HAP-1 (cell line): ENCODE measurements around the gene WDPCP.
"Not testable (repeated sequence)": the region's sequence is repeated elsewhere in the genome, so short reads cannot be mapped to it uniquely, and the experiment has no call there.

ENCODE experiments used
- DNase-seq, 2 experiments: peaks; one replicate each; pipeline ENCODE4 v3.0.0-alpha.2; 2016 to 2020; ENCODE audit warnings: low spot score in 2 of 2
- H3K27me3 ChIP-seq: fragments of 250-450 bp; sonication (Bioruptor Pico); 2 replicates; pipeline ENCODE4 v1.5.1; 2020; ENCODE audit warnings: low read depth, mild to moderate bottlenecking, moderate library complexity
- H3K36me3 ChIP-seq: fragments of 250-450 bp; sonication (Bioruptor Pico); replicated peaks from 2 replicates; pipeline ENCODE4 v1.5.1; 2020; ENCODE audit warnings: mild to moderate bottlenecking
- H3K4me1 ChIP-seq: fragments of 250-450 bp; sonication (Bioruptor Pico); 2 replicates; pipeline ENCODE4 v1.5.1; 2020; ENCODE audit warnings: mild to moderate bottlenecking
- H3K4me3 ChIP-seq: fragments of 250-450 bp; sonication (Bioruptor Pico); 2 replicates; pipeline ENCODE4 v1.5.1; 2020; ENCODE audit warnings: mild to moderate bottlenecking, moderate library complexity
- H3K9me3 ChIP-seq: fragments of 250-450 bp; sonication (Bioruptor Pico); 2 replicates; pipeline ENCODE4 v1.5.1; 2020; ENCODE audit warnings: mild to moderate bottlenecking, moderate library complexity
- in situ Hi-C: fragments of 300-500 bp; cut with MboI; formaldehyde crosslinking; loops from 3 replicates; pipeline ENCODE4 v1.14.3; 2020; ENCODE audit warnings: low sequenced_read_pairs, inconsistent platforms, mixed read lengths

The WDPCP gene

DNA sequence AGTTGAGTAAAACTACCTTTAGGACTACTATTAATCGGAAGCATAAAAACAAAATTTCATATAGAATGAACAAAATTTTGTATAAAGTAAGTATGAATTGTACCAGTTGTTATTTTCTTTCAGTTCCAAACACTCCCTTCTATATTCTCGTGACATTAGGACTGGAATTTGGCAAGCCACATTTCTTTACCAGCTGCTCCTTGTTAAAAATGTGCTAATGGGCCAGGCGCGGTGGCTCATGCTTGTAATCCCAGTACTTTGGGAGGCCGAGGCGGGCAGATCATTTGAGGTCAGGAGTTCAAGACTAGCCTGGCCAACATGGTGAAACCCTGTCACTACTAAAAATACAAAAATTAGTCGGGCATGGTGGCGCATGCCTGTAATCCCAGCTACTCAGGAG, 20.6 kb upstream of the WDPCP start:
- Histone ChIP-seq H3K4me1 (peaks cover 10% of the 10 kb centered on the region), H3K36me3 (peaks cover 31% of the 10 kb centered on the region)
- DNase-seq, H3K9me3 ChIP-seq, H3K27me3 ChIP-seq, in situ Hi-C loops, H3K4me3 ChIP-seq: not testable (repeated sequence)

DNA sequence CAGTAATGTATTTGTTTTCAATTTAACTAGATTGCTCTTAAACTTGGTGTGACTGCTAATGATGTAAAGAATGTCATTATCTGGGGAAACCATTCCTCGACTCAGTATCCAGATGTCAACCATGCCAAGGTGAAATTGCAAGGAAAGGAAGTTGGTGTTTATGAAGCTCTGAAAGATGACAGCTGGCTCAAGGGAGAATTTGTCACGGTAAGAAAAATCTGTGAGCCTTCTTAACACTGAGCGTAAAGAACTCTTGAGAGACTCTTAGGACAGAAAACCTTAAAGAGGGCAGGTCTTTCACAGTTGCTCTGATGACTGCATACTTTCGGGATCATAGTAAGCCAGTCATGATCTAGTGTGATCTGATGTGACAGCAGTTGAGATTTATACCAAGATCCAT, 16.4 kb upstream of the WDPCP start:
- no peaks in the 10 kb centered on the region for H3K4me1 ChIP-seq
- no peaks in the 10 kb centered on the region for H3K9me3 ChIP-seq
- no peaks in the 10 kb centered on the region for H3K27me3 ChIP-seq
- no peak overlapping the region for H3K4me3 ChIP-seq
- no peak for DNase-seq
- peaks cover 61% of the 10 kb centered on the region for H3K36me3 ChIP-seq
- in situ Hi-C loops: no loop called here

DNA sequence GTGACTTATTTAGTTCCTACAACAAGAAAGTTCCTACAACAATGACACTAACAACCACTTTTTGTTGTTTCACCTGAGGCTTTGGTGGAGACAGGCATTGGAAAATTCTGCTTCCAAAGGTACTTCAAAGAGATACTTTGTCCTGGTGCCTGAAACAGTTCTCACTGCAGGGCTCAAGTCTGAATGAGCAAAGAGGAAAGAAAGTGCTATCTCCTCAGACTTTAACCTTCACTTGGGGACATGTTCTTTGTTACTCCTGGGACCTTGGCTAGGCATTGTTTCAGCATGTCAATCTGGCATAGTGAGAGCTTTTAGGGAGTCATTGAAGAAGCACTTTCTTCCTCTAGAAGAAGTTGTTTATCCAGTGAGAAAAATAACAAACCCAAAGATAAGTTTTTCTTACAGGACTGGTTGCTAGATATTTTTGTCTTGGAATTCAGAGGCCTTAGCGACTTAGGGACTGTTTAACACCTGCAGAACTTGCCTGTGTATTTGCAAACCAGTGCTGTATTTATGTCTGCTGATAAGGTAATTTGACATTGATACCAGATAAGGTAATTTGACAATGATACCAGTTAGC, 12.7 kb upstream of the WDPCP start:
- Histone ChIP-seq H3K36me3 (peaks cover 61% of the 10 kb centered on the region), H3K4me1 (no peaks in the 10 kb centered on the region)

DNA sequence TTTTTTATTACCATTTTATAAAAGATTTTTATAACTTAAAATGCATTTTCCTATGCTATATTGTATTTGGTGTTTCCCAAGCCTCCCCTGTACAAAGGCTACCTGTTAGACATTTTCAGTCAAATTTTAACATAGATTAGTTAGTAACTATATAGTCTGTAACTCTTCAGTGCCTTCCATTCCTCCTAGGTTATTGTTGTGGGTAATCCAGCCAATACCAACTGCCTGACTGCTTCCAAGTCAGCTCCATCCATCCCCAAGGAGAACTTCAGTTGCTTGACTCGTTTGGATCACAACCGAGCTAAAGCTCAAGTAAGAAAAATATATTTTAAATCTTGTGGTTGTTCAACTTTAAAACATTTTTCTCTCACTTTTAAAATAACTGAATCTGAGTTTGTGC, 10.7 kb upstream of the WDPCP start:
- DNase-seq: no peak
- H3K4me3 ChIP-seq: no peak overlapping the region
- in situ Hi-C loops: no loop called here
- H3K27me3 ChIP-seq: no peaks in the 10 kb centered on the region
- peaks cover 6% of the 10 kb centered on the region for H3K4me1 ChIP-seq
- peaks cover 54% of the 10 kb centered on the region for H3K36me3 ChIP-seq
- H3K9me3 ChIP-seq: no peaks in the 10 kb centered on the region

More for the DNA sequence above, 12.7 kb upstream of the WDPCP start:
- no peaks in the 10 kb centered on the region for H3K9me3 ChIP-seq
- no peak for DNase-seq
- in situ Hi-C loops: no loop called here
- no peak overlapping the region for H3K4me3 ChIP-seq
- no peaks in the 10 kb centered on the region for H3K27me3 ChIP-seq

DNA sequence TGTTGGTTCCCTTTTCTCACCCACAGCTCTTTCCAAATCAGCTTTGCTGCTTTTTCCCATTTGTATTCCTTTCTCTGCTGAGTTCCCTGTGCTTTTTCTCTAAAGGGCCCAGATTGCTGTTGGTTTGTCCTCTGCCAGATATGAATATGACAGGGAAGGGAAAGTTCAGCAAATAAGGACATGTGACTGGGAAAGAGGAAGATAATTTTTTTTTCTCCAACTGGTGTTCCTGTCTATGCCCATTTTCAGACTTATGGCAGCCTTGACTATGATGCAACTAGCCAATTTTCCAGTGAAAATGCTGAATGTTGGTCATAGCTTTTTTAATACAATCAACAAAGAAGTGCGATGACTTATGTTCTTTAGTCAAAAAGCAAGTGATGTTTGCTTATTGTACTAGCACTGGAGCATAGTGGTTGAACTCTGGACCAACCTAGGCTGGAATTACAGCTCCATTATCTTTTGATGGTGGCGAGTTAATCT, 8.2 kb upstream of the WDPCP start:
- Histone ChIP-seq H3K36me3 (peaks cover 41% of the 10 kb centered on the region), H3K4me3 (no peak overlapping the region), H3K4me1 (peaks cover 20% of the 10 kb centered on the region), H3K27me3 (no peaks in the 10 kb centered on the region), H3K9me3 (no peaks in the 10 kb centered on the region)
- in situ Hi-C loops: no loop called here
- DNase-seq: no peak

DNA sequence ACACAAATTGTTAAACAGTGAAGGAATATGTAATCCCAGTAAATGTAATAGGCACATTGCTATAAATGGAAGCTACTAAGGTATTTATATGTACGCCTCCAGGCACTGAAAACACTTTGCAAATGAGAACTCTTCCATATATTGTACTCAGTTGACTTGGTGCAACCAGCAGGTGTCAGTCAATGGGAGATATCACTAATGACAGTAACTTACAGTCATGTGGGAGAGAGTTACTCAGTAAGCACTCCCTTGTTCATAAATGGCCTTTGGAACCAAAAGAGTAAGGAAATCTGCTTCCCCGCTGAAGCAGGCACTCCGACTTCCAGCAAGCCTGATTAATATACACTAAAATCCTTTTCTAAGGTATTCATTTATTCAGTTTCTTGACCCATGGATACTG, 6.4 kb upstream of the WDPCP start:
- H3K4me1 ChIP-seq: peaks cover 38% of the 10 kb centered on the region
- peaks cover 23% of the 10 kb centered on the region for H3K36me3 ChIP-seq
- in situ Hi-C loops: no loop called here

DNA sequence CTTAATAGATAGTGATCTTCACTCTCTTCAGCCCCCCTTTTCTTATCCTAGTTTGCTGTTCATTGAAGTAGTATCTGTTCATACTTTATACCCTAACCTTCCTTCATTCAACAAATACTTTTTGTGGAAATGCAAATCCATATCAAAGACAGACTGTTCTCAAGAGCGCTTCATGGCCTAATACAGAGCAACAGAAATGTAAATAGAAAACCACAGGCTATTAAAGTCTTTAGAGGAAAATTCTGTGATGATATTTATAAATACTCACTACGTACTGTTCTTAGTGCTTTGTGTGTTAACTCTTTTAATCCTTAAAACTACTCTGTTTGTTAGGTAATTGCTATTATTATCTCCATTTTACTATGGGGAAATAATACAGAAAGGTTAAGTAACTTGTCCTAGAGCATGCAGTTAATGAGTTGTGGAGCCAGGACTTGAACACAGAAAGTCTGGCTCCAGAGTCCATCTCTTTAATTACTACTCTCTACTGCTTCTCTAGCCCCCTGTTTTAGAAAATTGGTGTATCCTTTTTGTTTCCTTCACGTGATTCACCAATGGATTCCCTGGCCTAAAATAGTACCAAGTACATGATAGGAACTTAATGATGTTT, 3.4 kb upstream of the WDPCP start:
- no peaks in the 10 kb centered on the region for H3K9me3 ChIP-seq
- peaks cover 39% of the 10 kb centered on the region for H3K4me1 ChIP-seq
- peak in 1 of 2 experiments; percentile 80 for DNase-seq
- H3K36me3 ChIP-seq: peaks cover 17% of the 10 kb centered on the region
- in situ Hi-C loops: no loop called here
- no peaks in the 10 kb centered on the region for H3K27me3 ChIP-seq
- no peak overlapping the region for H3K4me3 ChIP-seq

More for the DNA sequence above, 6.4 kb upstream of the WDPCP start:
- Histone ChIP-seq H3K27me3 (no peaks in the 10 kb centered on the region), H3K4me3 (no peak overlapping the region), H3K9me3 (no peaks in the 10 kb centered on the region)
- DNase-seq: peak in 1 of 2 experiments; percentile 28

DNA sequence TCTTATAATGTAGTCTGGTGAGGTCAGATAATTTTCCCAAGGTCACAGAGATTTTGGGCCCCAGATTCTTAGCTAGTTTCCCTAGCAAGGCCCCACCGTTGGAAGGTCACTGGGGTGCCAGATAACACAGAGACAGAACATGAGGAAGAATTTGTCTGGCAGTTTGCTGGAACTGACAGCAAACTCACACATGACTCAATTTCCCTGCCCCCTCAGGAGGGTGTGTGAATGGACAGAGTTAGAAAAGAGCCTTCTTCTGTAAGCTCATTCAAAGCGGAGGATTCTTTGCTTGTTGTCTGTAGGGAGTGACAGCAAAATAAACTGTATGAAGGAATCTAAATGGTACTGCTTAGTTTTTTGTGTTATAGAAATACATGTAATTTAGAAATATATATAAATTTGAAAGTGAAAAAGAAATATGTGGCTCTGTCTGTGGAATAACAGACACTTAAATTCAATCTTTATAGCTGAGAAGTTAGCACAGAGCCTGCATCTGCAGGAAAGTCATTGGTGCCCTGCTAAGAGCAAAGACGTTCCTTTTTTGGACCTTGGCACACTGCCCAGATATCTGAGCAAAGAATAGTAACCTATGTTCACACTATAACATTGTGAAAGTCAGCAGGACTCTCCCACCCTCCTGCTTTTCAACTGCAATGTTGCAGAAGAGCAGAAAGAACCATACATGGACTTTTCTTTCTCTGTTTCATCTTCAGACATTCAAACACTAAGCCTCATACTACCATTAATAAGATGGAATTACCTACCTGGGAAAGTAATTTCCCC, 2.5 kb upstream of the WDPCP start:
- no peaks in the 10 kb centered on the region for H3K9me3 ChIP-seq
- in situ Hi-C loops: no loop called here
- DNase-seq: peak; percentile 34 to 76
- H3K36me3 ChIP-seq: peaks cover 12% of the 10 kb centered on the region
- no peaks in the 10 kb centered on the region for H3K27me3 ChIP-seq
- no peak overlapping the region for H3K4me3 ChIP-seq
- H3K4me1 ChIP-seq: peaks cover 39% of the 10 kb centered on the region

DNA sequence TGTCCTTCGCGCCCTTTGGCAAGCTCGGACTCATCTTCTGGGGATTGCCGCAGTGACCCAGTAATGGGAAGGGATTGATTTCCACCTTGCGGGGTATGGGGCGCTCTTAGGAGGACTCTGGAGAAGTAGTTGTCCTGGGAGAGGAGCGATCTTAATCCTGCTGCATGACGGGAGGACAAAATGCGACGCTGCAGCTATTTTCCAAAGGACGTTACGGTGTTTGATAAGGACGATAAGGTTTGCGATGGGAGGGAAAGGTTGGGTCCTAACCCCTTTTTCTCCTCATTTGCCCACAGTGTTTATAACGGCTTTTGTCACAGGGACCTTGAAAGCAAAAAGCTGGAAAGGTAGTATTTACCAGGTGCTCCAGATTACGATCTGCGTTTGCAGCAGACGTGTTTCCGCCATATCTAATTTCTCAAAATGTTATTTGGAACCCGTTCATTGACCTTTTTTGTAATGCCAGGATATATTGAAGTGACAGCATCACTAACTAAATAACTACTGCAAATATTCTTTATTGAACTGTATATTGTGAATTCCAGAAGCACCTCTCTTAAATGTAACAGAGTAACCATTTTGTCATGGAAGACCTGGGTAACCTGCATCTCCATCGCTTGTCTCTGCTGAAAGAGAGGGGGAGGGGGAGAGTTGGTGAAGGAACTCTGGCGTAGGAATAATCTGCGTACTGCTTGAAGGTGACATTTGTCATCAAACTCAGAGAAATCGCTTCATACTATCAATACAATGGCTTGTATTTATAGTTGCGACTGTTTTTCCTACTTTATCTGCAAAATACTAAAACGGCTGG, 1.1 kb upstream of the WDPCP start:
- H3K4me3 ChIP-seq: peak overlapping the region; percentile 86
- in situ Hi-C loops: no loop called here
- H3K4me1 ChIP-seq: peaks cover 36% of the 10 kb centered on the region
- no peaks in the 10 kb centered on the region for H3K27me3 ChIP-seq
- no peaks in the 10 kb centered on the region; the same call in 1 of the 2 replicates for H3K36me3 ChIP-seq
- DNase-seq: peak; percentile 45 to 50
- no peaks in the 10 kb centered on the region for H3K9me3 ChIP-seq

DNA sequence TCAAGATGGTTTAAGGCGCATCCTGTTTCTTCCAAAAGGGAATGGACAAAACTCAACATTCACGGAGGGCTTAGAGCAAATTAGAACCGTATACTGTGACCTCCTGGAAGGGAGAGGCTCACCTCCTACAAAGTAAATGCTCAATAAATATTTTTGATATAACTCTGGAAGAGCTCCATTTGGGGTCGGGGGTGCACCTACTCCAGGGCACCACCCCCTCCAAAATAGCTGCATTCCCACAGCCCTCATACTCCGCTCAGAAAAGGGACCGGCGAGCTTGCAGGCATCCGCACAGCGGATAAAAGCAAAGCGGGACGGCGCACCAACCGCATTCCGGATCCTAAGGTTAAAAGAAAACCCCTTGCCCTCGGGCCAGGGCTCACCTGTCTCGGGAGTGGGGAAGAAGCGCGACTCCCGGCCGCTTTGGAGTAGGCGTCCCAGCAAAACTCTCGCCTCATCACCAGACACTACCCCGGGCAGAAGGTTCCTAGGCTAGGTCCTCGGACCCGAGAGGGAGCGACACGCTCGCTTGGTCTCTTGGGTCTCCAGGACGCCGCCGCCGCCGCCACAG, 378 bp downstream of the WDPCP start:
- Histone ChIP-seq H3K36me3 (no peaks in the 10 kb centered on the region), H3K4me3 (peak overlapping the region; percentile 86), H3K9me3 (no peaks in the 10 kb centered on the region), H3K27me3 (no peaks in the 10 kb centered on the region), H3K4me1 (peaks cover 26% of the 10 kb centered on the region)
- in situ Hi-C loops: no loop called here
- DNase-seq: no peak

DNA sequence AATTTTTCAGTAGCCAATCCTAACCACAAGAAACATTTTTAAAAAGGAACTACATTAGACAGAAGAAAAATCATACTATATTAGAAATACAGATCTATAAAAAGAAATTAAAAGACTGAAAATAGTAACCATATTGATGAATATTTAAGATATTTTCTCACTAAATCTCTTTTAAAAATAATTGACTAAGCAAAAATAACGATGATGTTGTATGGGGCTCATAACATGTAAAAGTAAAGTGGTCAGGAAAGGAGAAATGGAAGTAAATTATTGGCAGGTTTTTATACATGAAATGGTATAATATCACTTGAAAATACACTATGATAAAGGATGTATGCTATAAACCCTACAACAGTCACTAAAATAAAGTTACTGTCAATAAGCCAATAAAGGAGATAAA, 5.4 kb downstream of the WDPCP start:
- in situ Hi-C loops: no loop called here
- no peak overlapping the region for H3K4me3 ChIP-seq
- DNase-seq: no peak
- H3K9me3 ChIP-seq: no peaks in the 10 kb centered on the region
- 0 out of 2 replicates have a peak, but pooled peaks cover 2% of the 10 kb centered on the region for H3K4me1 ChIP-seq
- no peaks in the 10 kb centered on the region for H3K27me3 ChIP-seq
- H3K36me3 ChIP-seq: no peaks in the 10 kb centered on the region

DNA sequence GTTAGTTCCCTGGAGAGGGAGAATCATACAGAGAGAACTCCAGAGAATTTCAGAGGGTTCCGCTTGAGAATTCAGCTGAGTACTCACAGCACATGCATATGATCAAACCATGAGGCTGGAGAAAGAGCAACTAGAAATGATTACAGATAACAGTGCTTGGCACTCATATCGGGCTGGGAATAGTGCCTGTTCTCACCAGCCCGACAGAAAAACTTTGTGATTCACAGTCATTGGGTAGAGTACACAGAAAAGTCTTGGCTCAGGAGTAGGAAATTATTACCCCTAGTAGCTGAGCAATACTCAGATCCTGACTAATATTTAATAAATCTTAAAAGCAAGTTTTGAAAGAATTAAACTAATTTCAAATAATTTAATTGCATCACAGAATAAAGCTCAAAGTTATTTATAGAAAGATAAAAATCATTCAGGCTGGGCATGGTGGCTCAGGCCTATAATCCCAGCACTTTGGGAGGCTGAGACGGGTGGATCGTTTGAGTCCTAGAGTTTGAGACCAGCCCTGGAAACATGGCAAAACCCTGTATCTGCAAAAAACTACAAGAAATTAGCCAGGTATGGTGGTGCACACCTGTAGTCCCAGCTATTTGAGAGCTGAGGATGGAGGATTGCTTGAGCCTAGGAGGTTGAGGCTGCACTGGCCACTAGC, 6.8 kb downstream of the WDPCP start:
- no peaks in the 10 kb centered on the region for H3K36me3 ChIP-seq
- H3K4me1 ChIP-seq: peaks cover 4% of the 10 kb centered on the region; the same call in 1 of the 2 replicates
- in situ Hi-C loops: no loop called here
- H3K9me3 ChIP-seq: no peaks in the 10 kb centered on the region
- DNase-seq: no peak
- no peak overlapping the region for H3K4me3 ChIP-seq
- H3K27me3 ChIP-seq: no peaks in the 10 kb centered on the region
